GM19025 (cell line): ENCODE results near the gene PTPRT.

Experiments used
- ATAC-seq: cut with Tn5 transposase; IDR thresholded peaks from one replicate; pipeline ENCODE4 v1.9.1; 2021; ENCODE audit warnings: mild to moderate bottlenecking, low read depth, moderate library complexity; ENCODE audit not compliant: unreplicated experiment

PTPRT gene

GRCh38 chr20:43189554-43190331, at the start of gene PTPRT:
Gene PTPRT, minus strand, starts transcription at chr20:43189906. Its CDS starts 173 bp downstream, at chr20:43189733.
- ATAC-seq: no peak

GRCh38 chr20:43238833-43239232, 49.1 kb upstream of the PTPRT start:
- ATAC-seq: no peak

- no peak for ATAC-seq
Observed at GRCh38 chr20:43238266-43238665, 48.6 kb upstream of the PTPRT start.

- no peak for ATAC-seq
Observed at GRCh38 chr20:43237651-43238168, 48.0 kb upstream of the PTPRT start.

GRCh38 chr20:43235998-43236397, 46.3 kb upstream of the PTPRT start:
- no peak for ATAC-seq

GRCh38 chr20:43231829-43232228, 42.1 kb upstream of the PTPRT start:
- ATAC-seq: no peak

GRCh38 chr20:43229696-43230095, 40.0 kb upstream of the PTPRT start:
- no peak for ATAC-seq

- ATAC-seq: no peak
Observed at GRCh38 chr20:43220612-43221011, 30.9 kb upstream of the PTPRT start.

- ATAC-seq: no peak
Observed at GRCh38 chr20:43210901-43211300, 21.2 kb upstream of the PTPRT start.

GRCh38 chr20:43209831-43210230, 20.1 kb upstream of the PTPRT start:
- no peak for ATAC-seq

- ATAC-seq: no peak
Observed at GRCh38 chr20:43205699-43206098, 16.0 kb upstream of the PTPRT start.

GRCh38 chr20:43202100-43202499, 12.4 kb upstream of the PTPRT start:
- no peak for ATAC-seq

GRCh38 chr20:43198607-43199006, 8.9 kb upstream of the PTPRT start:
- ATAC-seq: no peak

- no peak for ATAC-seq
Observed at GRCh38 chr20:43196243-43196642, 6.5 kb upstream of the PTPRT start.

- ATAC-seq: no peak
Observed at GRCh38 chr20:43194137-43194536, 4.4 kb upstream of the PTPRT start.

GRCh38 chr20:43193443-43193842, 3.7 kb upstream of the PTPRT start:
- no peak for ATAC-seq

- ATAC-seq: no peak
Observed at GRCh38 chr20:43191946-43192863, 2.5 kb upstream of the PTPRT start.

GRCh38 chr20:43191143-43191542, 1.4 kb upstream of the PTPRT start:
- no peak for ATAC-seq

GRCh38 chr20:43190332-43190953, 737 bp upstream of the PTPRT start:
- ATAC-seq: no peak

GRCh38 chr20:43188861-43189553, 699 bp downstream of the PTPRT start:
- ATAC-seq: no peak
